ENCODE results near the gene UNC13B.

UNC13B gene

DNA sequence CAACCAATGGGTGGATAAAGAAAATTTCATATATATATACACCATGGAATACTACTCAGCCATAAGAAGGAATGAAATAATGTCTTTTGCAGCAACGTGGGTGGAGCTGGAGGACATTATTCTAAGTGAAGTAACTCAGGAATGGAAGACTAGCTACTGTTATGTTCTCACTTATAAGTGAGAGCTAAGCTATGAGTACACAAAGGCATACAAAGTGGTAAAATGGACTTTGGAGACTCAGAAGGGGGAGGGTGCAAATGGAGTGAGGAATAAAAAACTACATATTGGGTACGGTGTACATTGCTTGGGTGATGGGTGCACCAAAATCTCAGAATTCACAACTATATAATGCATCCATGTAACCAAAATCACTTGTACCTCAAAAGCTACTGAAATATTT, 260.9 kb downstream of the UNC13B start:
- TF ChIP-seq TAF1 (IDR thresholded peaks at IDR 0.05; ENCODE audit: borderline replicate concordance, insufficient read depth, low read length) (no peak), POLR2AphosphoS5 (IDR thresholded peaks at IDR 0.05; ENCODE audit: low read depth, low read length) (no peak), FOXP2 (optimal IDR thresholded peaks at IDR 0.05; ENCODE audit: borderline replicate concordance, extremely low read depth, extremely low read length, insufficient read depth) (no peak), REST (IDR thresholded peaks at IDR 0.05; ENCODE audit: insufficient read depth in 1 of 2, low read depth in 2 of 2, low read length in 2 of 2) (no peak), SIN3A (IDR thresholded peaks at IDR 0.05; ENCODE audit: borderline replicate concordance, insufficient read depth, low read length) (no peak)

DNA sequence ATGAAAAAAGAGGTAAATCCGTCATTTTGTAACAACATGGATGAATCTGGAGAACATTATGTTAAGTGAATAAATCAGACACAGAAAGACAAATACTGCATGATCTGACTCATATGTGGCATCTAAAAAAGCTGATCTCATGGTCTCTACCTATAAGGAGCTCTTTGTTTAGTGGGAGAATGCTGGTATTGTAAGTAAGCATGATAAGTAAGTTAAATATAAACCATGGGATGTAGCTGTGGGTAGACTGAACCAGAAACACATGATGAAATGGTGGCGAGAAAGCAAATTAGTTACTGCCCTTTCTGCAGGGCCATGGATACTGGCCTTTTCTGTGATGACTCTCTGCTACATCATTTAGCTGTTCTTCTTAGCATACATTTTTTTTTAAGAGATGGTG, 261.7 kb downstream of the UNC13B start:
- no peak for TF ChIP-seq TAF1 (IDR thresholded peaks at IDR 0.05; ENCODE audit: borderline replicate concordance, insufficient read depth, low read length)
- no peak for TF ChIP-seq FOXP2 (optimal IDR thresholded peaks at IDR 0.05; ENCODE audit: borderline replicate concordance, extremely low read depth, extremely low read length, insufficient read depth)
- no peak for TF ChIP-seq POLR2AphosphoS5 (IDR thresholded peaks at IDR 0.05; ENCODE audit: low read depth, low read length)
- no peak for TF ChIP-seq SIN3A (IDR thresholded peaks at IDR 0.05; ENCODE audit: borderline replicate concordance, insufficient read depth, low read length)
- TF ChIP-seq REST (IDR thresholded peaks at IDR 0.05; ENCODE audit: insufficient read depth in 1 of 2, low read depth in 2 of 2, low read length in 2 of 2), result no peak

DNA sequence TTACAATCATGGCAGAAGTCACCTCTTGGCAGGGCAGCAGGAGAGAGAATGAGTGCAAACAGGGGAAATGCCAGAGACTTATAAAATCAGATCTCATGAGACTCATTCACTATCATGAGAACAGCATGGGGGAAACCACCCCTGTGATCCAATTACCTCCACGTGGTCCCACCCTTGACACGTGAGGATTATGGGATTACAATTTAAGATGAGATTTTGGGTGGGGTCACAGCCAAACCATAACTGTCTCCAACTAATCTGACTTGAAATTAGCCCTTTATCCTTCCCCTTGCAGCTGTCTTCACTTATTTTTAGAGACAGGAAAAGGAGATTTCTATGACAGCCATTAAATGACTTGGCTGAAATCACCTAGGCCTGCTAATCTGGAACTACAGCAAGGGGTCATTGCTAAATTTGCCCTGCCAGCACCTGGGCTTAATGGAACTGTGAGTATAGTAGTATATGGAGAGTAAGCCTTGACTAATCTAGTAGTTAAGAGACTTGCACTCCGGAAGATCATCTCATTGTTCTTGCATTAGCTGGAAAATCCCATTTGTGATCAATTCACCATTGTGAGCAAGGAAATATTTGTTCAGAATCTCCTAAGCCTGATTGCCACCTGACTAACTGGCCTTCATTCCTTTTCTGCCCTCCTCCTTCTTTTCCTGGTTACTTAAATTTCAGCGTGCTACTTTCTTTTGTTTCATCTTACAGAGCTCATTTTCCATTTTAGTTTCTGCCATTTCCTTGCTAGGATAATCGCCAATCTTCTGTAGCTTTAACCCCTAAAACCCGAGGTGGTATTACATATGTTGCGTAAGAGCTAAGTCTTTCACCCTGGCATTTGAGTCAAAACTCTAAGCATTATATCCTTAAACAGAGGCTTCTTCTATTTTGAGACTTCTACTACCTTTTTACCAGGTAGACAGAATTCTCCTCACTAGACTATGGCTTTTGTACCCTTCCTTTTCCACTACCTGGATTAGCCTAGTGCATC, 262.8 kb downstream of the UNC13B start:
- TF ChIP-seq SIN3A (IDR thresholded peaks at IDR 0.05; ENCODE audit: borderline replicate concordance, insufficient read depth, low read length) (no peak), POLR2AphosphoS5 (IDR thresholded peaks at IDR 0.05; ENCODE audit: low read depth, low read length) (no peak), TAF1 (IDR thresholded peaks at IDR 0.05; ENCODE audit: borderline replicate concordance, insufficient read depth, low read length) (no peak), REST (IDR thresholded peaks at IDR 0.05; ENCODE audit: insufficient read depth in 1 of 2, low read depth in 2 of 2, low read length in 2 of 2) (no peak), FOXP2 (optimal IDR thresholded peaks at IDR 0.05; ENCODE audit: borderline replicate concordance, extremely low read depth, extremely low read length, insufficient read depth) (no peak)

GRCh38 chr9:35426627-35427026, 264.8 kb downstream of the UNC13B start:
- TF ChIP-seq SIN3A (IDR thresholded peaks at IDR 0.05; ENCODE audit: borderline replicate concordance, insufficient read depth, low read length) (no peak), TAF1 (IDR thresholded peaks at IDR 0.05; ENCODE audit: borderline replicate concordance, insufficient read depth, low read length) (no peak), POLR2AphosphoS5 (IDR thresholded peaks at IDR 0.05; ENCODE audit: low read depth, low read length) (no peak), FOXP2 (optimal IDR thresholded peaks at IDR 0.05; ENCODE audit: borderline replicate concordance, extremely low read depth, extremely low read length, insufficient read depth) (no peak), REST (IDR thresholded peaks at IDR 0.05; ENCODE audit: insufficient read depth in 1 of 2, low read depth in 2 of 2, low read length in 2 of 2) (no peak)
